A673 (cell line): ENCODE measurements around the gene KHDC1. TPM values are rescaled to one million over a fixed set of nuclear protein-coding genes. Genes with fewer than 3 reads are reported as not detected.

Experiments used
- total RNA-seq: library from RNA; stranded (reverse); gene quantifications from 2 replicates; pipeline ENCODE4 v1.2.3, GENCODE V29; 2021

The KHDC1 gene
- total RNA-seq, 1 experiment from 2014 or later = 11.1 TPM

Other genes starting within 250 kb of the KHDC1 start
- gene KHDC1L, start 37.7 kb downstream of the KHDC1 start, total RNA-seq = not detected in 2 replicates
- gene DPPA5, start 91.1 kb upstream of the KHDC1 start, total RNA-seq = not detected in 2 replicates
- gene KHDC3L, start 99.5 kb upstream of the KHDC1 start, total RNA-seq = not detected in 2 replicates
- gene OOEP, start 106.7 kb upstream of the KHDC1 start, total RNA-seq = not detected in 2 replicates
- gene DDX43, start 131.6 kb upstream of the KHDC1 start, total RNA-seq = not detected in 2 replicates
- 4.2 and 4.6 TPM in 2 replicates for gene CGAS, start 189.1 kb upstream of the KHDC1 start, total RNA-seq
- gene MTO1, start 198.5 kb upstream of the KHDC1 start, total RNA-seq = 44.1 and 50.8 TPM in 2 replicates